Measurements from ENCODE around the gene KIAA0319L. TPM values are rescaled to one million over a fixed set of nuclear protein-coding genes. Genes with fewer than 3 reads are reported as not detected.

The KIAA0319L gene
- total RNA-seq, 2 donors from 2014 or later, result 109 to 124 TPM

GRCh38 chr1:35573198-35574124, 16.3 kb upstream of the KIAA0319L start, which contains the start of gene TFAP2E:
Gene TFAP2E, plus strand, starts transcription at chr1:35573314. Its CDS starts 264 bp downstream, at chr1:35573578.
- WGBS, result 38% methylated on average over 56 of the region's 95 CpGs
- Histone ChIP-seq H3K4me1 (replicated peaks) (peaks cover 7% of the 10 kb centered on the region), H3K27me3 (replicated peaks; ENCODE audit: insufficient read depth) (no peaks in the 10 kb centered on the region), H3K36me3 (no peaks in the 10 kb centered on the region), H3K9me3 (no peaks in the 10 kb centered on the region), H3K4me3 (peak within 1 kb of the TSS; percentile 36 to 43), H3K27ac (no peak within 1 kb of the TSS)
- peak; percentile 60 for DNase-seq (ENCODE audit: low spot score)
- intact Hi-C loops (cut with DNase I), result no loop called here
- TF ChIP-seq POLR2AphosphoS5 (IDR thresholded peaks at IDR 0.05), result peak; percentile 63
- no peak for TF ChIP-seq CTCF (IDR thresholded peaks at IDR 0.05)
- peak; percentile 45 for TF ChIP-seq POLR2A (IDR thresholded peaks at IDR 0.05)

- H3K4me1 ChIP-seq (replicated peaks), result peaks cover 7% of the 10 kb centered on the region
- no peaks in the 10 kb centered on the region for H3K36me3 ChIP-seq
- H3K4me3 ChIP-seq, result no peak overlapping the region
- no peaks in the 10 kb centered on the region for H3K27me3 ChIP-seq (replicated peaks; ENCODE audit: insufficient read depth)
- H3K27ac ChIP-seq, result no peak overlapping the region
- 96% methylated on average over 2 of the region's 2 CpGs for WGBS
- intact Hi-C loops (cut with DNase I), result no loop called here
- H3K9me3 ChIP-seq, result no peaks in the 10 kb centered on the region
- TF ChIP-seq CTCF (IDR thresholded peaks at IDR 0.05) (no peak), POLR2AphosphoS5 (IDR thresholded peaks at IDR 0.05) (no peak), POLR2A (IDR thresholded peaks at IDR 0.05) (no peak)
- no peak for DNase-seq (ENCODE audit: low spot score)
These were observed 15.1 kb upstream of the KIAA0319L start for GRCh38 chr1:35572296-35572695.

- Histone ChIP-seq H3K27ac (no peak overlapping the region), H3K27me3 (replicated peaks; ENCODE audit: insufficient read depth) (no peaks in the 10 kb centered on the region), H3K4me3 (no peak overlapping the region), H3K9me3 (no peaks in the 10 kb centered on the region), H3K36me3 (no peaks in the 10 kb centered on the region), H3K4me1 (replicated peaks) (peaks cover 7% of the 10 kb centered on the region)
- 97% methylated on average over 8 of the region's 8 CpGs for WGBS
- intact Hi-C loops (cut with DNase I), result no loop called here
- TF ChIP-seq POLR2AphosphoS5 (IDR thresholded peaks at IDR 0.05) (no peak), POLR2A (IDR thresholded peaks at IDR 0.05) (no peak), CTCF (IDR thresholded peaks at IDR 0.05) (no peak)
- no peak for DNase-seq (ENCODE audit: low spot score)
These were observed 14.1 kb upstream of the KIAA0319L start for GRCh38 chr1:35571263-35571662.

GRCh38 chr1:35570589-35571137, 13.5 kb upstream of the KIAA0319L start:
- 91% methylated on average over 10 of the region's 10 CpGs for WGBS
- no peak overlapping the region for H3K27ac ChIP-seq
- intact Hi-C loops (cut with DNase I), result no loop called here
- no peaks in the 10 kb centered on the region for H3K27me3 ChIP-seq (replicated peaks; ENCODE audit: insufficient read depth)
- no peak for DNase-seq (ENCODE audit: low spot score)
- no peaks in the 10 kb centered on the region for H3K9me3 ChIP-seq
- no peak overlapping the region for H3K4me3 ChIP-seq
- no peak for TF ChIP-seq POLR2AphosphoS5 (IDR thresholded peaks at IDR 0.05)
- no peak for TF ChIP-seq POLR2A (IDR thresholded peaks at IDR 0.05)
- no peak for TF ChIP-seq CTCF (IDR thresholded peaks at IDR 0.05)
- no peaks in the 10 kb centered on the region for H3K36me3 ChIP-seq
- H3K4me1 ChIP-seq (replicated peaks), result peaks cover 7% of the 10 kb centered on the region

All from prostate gland (tissue), 2 donors.